Right lobe of liver (tissue), 6 donors: ENCODE results near the gene AMZ2. TPM values are rescaled to one million over a fixed set of nuclear protein-coding genes. Genes with fewer than 3 reads are reported as not detected.

Source experiments
- ATAC-seq, 4 donors: fragments of 200-7000 bp; cut with Tn5 transposase; one replicate each; pipeline ENCODE4 v1.9.1; 2020; ENCODE audit warnings: mild to moderate bottlenecking in 4 of 4, moderate library complexity in 4 of 4
- DNase-seq, 3 donors: peaks; one replicate each; pipeline ENCODE4 v3.0.0-alpha.2; 2020
- H3K27ac ChIP-seq, 3 donors: fragments of 200-600 bp; one replicate each; pipeline ENCODE4 v1.8.0; 2022
- H3K27me3 ChIP-seq, 2 donors: fragments of 200-600 bp; one replicate each; pipeline ENCODE4 v1.8.0; 2022
- H3K36me3 ChIP-seq, 4 donors: fragments of 200-600 bp; sonication (generic) in 1 of 4; one replicate each; pipeline versions ENCODE4 v1.5.1 to v1.8.0; 2017 to 2022; ENCODE audit warnings: control low read depth in 1 of 4
- H3K4me1 ChIP-seq, 4 donors: fragments of 200-600 bp; sonication (generic) in 1 of 4; one replicate each; pipeline versions ENCODE4 v1.5.1 to v1.8.0; 2017 to 2022; ENCODE audit warnings: control low read depth in 1 of 4
- H3K4me3 ChIP-seq, 3 donors: fragments of 200-600 bp; one replicate each; pipeline ENCODE4 v1.8.0; 2022
- H3K9me3 ChIP-seq, 4 donors: fragments of 200-600 bp; sonication (generic) in 1 of 4; one replicate each; pipeline versions ENCODE4 v1.5.1 to v1.8.0; 2017 to 2022; ENCODE audit warnings: control low read depth in 1 of 4
- POLR2A ChIP-seq: fragments of 450-650 bp; IDR thresholded peaks from one replicate; pipeline ENCODE4 v1.6.1; 2017; ENCODE audit warnings: antibody characterized with exemption, mild to moderate bottlenecking
- WGBS: methylation state at CpG from one replicate; pipeline ENCODE4 v1.1.6; 2018; ENCODE audit warnings: low coverage, low lambda C conversion rate; ENCODE audit not compliant: insufficient coverage; ENCODE audit errors: missing lambda C conversion rate; 5-methylcytosine and 5-hydroxymethylcytosine counted together
- intact Hi-C, 2 donors: fragments of 100-400 bp; cut with DNase I; formaldehyde crosslinking; loops; one replicate each; pipeline versions ENCODE4 v1.11.2 to v1.14.1; 2022
- total RNA-seq, 6 experiments: library from RNA; depleted of rRNA in 2 of 6; stranded (reverse); fragments of >200 nt in 2 of 6; fragmentation: NEBNext Ultra II Directional in 3 of 6; extraction: Animal tissue kit (Norgen Biotek cat#: 25700) in 3 of 6; gene quantifications; one replicate each; pipeline versions ENCODE4 v1.1.0 to v1.2.4, GENCODE V29; 2016 to 2023
- TF ChIP-seq, protein P1 (sequence below), 4 donors: fragments of 200-600 bp in 3 of 4; fragments of 450-650 bp in 1 of 4; IDR thresholded peaks; one replicate each; pipeline versions ENCODE4 v1.5.1 to v1.8.0; 2016 to 2022; ENCODE audit warnings: antibody characterized with exemption in 4 of 4, mild to moderate bottlenecking in 2 of 4
- donor health status: DM: no; HTN: yes; CAD: no.
- donor health status: DM: no; HTN: no; CAD: no.
- donor health status: DM: no; HTN: no; CAD: no.
- donor health status: DM: no; HTN: yes; CAD: no.
- donor health status: DM: no; HTN: yes; CAD: no.

Gene AMZ2
- total RNA-seq, 6 experiments from 2014 or later = 15.3 to 31.2 (median 18.2) TPM

DNA sequence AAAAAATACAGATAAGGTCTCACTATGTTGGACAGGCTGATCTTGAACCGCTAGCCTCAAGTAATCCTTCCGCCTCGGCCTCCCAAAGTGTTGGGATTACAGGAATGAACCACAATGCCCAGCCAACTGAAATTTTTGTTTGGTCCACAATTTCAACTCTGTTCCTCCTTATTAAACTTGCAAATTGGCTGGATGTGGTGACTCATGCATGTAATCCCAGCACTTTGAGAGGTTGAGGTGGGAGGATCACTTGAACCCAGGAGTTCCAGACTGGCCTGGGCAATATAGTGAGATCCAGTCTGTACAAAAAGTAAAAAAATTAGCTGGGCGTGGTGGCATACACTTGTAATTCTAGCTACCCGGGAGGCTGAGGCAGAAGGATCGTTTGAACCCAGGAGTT lies 56.9 kb downstream of the AMZ2 start:
- Histone ChIP-seq H3K27me3 (no peaks in the 10 kb centered on the region), H3K4me1 (peaks cover 0 to 12% (median 5%) of the 10 kb centered on the region in 4 donors), H3K9me3 (no peaks in the 10 kb centered on the region), H3K4me3 (no peak overlapping the region), H3K36me3 (no peaks in the 10 kb centered on the region), H3K27ac (no peak overlapping the region)
- TF ChIP-seq, protein P1, sequence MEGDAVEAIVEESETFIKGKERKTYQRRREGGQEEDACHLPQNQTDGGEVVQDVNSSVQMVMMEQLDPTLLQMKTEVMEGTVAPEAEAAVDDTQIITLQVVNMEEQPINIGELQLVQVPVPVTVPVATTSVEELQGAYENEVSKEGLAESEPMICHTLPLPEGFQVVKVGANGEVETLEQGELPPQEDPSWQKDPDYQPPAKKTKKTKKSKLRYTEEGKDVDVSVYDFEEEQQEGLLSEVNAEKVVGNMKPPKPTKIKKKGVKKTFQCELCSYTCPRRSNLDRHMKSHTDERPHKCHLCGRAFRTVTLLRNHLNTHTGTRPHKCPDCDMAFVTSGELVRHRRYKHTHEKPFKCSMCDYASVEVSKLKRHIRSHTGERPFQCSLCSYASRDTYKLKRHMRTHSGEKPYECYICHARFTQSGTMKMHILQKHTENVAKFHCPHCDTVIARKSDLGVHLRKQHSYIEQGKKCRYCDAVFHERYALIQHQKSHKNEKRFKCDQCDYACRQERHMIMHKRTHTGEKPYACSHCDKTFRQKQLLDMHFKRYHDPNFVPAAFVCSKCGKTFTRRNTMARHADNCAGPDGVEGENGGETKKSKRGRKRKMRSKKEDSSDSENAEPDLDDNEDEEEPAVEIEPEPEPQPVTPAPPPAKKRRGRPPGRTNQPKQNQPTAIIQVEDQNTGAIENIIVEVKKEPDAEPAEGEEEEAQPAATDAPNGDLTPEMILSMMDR (IDR thresholded peaks at IDR 0.05) = no peak
- TF ChIP-seq POLR2A = no peak
- WGBS = 96% methylated on average over 6 of the region's 6 CpGs
- ATAC-seq (no peak), DNase-seq (no peak)
- intact Hi-C loops = no loop called here

DNA sequence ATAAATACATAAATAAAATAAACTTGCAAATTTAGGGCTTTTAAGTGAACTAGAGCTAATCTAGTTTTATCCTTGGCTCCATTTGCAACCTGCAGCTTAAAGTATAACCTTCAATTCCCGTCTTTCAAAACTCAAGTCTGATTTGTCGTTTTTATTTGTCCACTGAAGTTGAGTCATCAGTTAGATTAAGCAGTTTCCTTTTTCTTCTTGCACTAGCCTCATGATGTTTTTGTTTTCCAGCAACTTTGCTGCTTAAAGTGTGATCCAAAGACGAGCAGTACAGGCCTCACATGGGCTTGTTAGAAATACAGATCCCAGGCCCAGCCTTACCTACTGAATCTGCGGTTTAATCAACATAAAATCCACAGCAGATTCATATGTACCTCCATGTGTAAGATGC lies 57.3 kb downstream of the AMZ2 start:
- intact Hi-C loops = no loop called here
- Histone ChIP-seq H3K27me3 (no peaks in the 10 kb centered on the region), H3K36me3 (no peaks in the 10 kb centered on the region), H3K4me3 (no peak overlapping the region), H3K4me1 (peaks cover 0 to 12% (median 5%) of the 10 kb centered on the region in 4 donors), H3K9me3 (no peaks in the 10 kb centered on the region), H3K27ac (no peak overlapping the region)
- ATAC-seq (peak; percentile 50 to 79 (median 56)), DNase-seq (no peak)
- TF ChIP-seq POLR2A = no peak
- TF ChIP-seq, protein P1 (IDR thresholded peaks at IDR 0.05) = no peak
- WGBS = 35% methylated on average over 4 of the region's 4 CpGs

Other genes starting within 250 kb of the AMZ2 start
- 10 to 100 TPM in 4 of 6 experiments, 1 to 10 TPM in 2; 9.2 to 36.6 (median 20.0) TPM for gene KPNA2, start 212.3 kb upstream of the AMZ2 start, total RNA-seq
- gene SLC16A6, start 43.1 kb downstream of the AMZ2 start, total RNA-seq = 1 to 10 TPM in 1 of 6 experiments, under 1 TPM in 5; 0.19 to 1.2 (median 0.45) TPM
- 1 to 10 TPM; 1.2 to 3.3 (median 2.5) TPM for gene ARSG, start 43.5 kb downstream of the AMZ2 start, total RNA-seq
- gene WIPI1, start 209.5 kb downstream of the AMZ2 start, total RNA-seq = 10 to 100 TPM; 18.0 to 23.8 (median 19.9) TPM